Right kidney (tissue), 9 donors: ENCODE data around the gene PRAMEF5.
"Not testable (repeated sequence)": the region's sequence is repeated elsewhere in the genome, so short reads cannot be mapped to it uniquely, and the experiment has no call there.

Experiments
- DNase-seq: peaks from one replicate; pipeline ENCODE4 v3.0.0-alpha.2; 2016
- long read RNA-seq, 8 donors: transcript quantifications; one replicate each; lab custom pipeline, GENCODE V29; 2026

The PRAMEF5 gene
- long read RNA-seq, donor 1 = 0 reads
- long read RNA-seq, donor 2 = 0 reads
- long read RNA-seq, donor 3 = 0 reads
- long read RNA-seq, donor 4 = 0 reads
- long read RNA-seq, donor 5 = 0 reads
- long read RNA-seq, donor 6 = 0 reads
- long read RNA-seq, donor 7 = 0 reads
- long read RNA-seq, donor 8 = 0 reads

DNA sequence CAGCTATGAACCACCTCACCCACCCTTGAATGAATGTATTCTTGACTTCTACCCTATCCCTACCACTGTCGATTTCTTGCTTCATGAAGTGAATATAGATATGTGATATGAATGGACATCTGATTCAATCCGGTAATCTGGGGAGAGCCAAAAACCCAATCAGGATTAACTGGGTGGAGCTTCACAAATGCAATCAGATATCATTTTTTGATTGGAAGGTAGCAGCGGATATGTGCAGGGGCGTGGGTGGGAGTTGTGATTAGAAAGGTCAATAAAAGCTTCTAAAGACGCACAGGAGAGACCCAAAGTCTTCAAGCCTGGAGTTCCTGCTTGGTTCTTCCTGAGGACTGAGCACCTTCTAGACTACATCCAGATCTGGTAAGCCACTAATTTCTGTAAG, at the start of gene PRAMEF5:
Gene PRAMEF5, plus strand, starts transcription at position 301 of the 400 bp plus-strand sequence. CDS start 5,071 bp downstream, outside the sequence.
- not testable (repeated sequence) for DNase-seq

- not testable (repeated sequence) for DNase-seq
These were observed 45.3 kb upstream of the PRAMEF5 start for GRCh38 chr1:13208712-13209111.

GRCh38 chr1:13216619-13217018, 37.4 kb upstream of the PRAMEF5 start:
- DNase-seq = not testable (repeated sequence)

- DNase-seq = not testable (repeated sequence)
These were observed 34.8 kb upstream of the PRAMEF5 start for GRCh38 chr1:13219203-13219602.

DNA sequence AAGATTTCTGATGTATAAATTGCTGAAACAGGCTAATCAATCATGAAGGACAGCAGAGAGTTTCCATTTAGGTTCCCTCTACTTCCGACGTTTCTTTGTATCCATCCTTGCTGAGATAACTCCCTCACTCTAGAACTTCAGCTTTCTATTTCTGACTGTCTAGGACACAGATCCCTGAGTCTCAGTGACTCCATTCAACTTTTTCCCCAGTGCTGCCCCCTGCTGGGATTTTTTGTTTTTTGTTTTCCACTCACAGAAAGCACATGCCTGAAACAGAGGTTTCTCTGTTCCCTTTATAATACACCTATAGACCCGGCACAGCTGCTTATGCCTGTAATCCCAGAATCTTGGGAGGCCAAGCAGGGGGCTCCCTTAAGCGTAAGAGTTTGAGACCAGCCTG, 31.2 kb upstream of the PRAMEF5 start:
- not testable (repeated sequence) for DNase-seq

DNA sequence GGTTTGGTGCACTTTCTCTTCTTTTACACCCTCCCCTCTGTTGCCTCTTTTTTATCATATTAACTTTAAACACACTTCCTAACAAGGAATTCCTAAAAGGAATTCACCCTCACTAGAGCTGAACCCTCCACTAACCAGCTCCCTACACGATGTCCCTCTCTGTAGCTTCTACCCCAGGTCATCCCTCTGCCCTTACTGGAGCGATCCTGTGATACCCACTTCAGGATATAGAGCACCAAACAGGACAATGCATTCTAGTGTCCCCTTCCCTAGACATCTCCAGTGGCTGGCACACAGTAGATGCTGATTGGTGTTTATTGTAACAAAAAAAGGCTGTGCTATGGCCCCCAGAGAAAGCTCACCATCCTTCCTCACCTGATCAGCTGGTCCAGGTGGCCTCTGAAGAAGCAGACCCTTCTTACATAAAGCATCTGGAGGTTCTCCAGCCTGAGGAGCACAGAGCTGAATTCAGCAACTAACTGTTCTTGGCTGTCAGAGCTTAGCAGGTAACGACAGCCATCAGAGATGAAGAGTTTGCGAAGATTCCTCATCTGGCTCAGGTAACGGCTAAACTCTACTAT, 29.4 kb upstream of the PRAMEF5 start:
- DNase-seq = no peak

GRCh38 chr1:13225675-13226204, 28.3 kb upstream of the PRAMEF5 start, which contains the start of gene PRAMEF18:
Gene PRAMEF18 (minus strand): TSS chr1:13226154. CDS start chr1:13226106, 48 bp downstream.
- not testable (repeated sequence) for DNase-seq

DNA sequence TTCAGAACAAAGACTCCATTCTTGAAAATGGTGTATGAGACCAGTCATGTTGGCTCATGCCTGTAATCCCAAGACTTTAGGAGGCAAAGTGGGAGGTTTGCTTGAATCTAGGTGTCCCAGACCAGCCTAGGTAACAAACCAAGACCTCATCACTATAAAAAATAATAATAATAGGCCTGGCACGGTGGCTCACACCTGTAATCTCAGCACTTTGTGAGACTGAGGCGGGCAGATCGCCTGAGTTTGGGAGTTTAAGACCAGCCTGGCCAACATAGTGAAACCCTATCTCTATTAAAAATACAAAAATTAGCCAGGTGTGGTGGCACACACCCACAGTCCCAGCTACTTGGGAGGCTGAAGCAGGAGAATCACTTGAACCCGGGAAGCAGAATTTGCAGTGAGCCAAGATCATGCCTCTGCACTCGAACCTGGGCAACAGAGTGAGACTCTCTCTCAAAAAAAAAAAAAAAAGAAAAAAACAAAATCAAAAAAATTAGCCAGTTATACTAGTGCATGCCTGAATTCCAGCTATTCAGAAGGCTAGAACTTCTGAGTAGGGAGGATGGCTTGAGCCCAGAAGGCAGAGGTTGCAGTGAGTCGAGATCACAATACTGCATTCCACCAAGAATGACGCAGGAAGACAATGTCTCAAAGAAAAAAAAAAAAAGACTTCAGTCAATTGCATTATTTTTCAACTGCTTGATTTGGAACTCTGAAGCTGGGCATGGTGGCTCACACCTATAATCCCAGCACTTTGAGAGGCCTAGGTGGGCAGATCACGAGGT, 26.5 kb upstream of the PRAMEF5 start:
- not testable (repeated sequence) for DNase-seq

GRCh38 chr1:13228343-13228781, 25.6 kb upstream of the PRAMEF5 start:
- no peak for DNase-seq

GRCh38 chr1:13230096-13230495, 23.9 kb upstream of the PRAMEF5 start:
- DNase-seq = not testable (repeated sequence)

GRCh38 chr1:13230601-13231000, 23.4 kb upstream of the PRAMEF5 start:
- not testable (repeated sequence) for DNase-seq

- DNase-seq = not testable (repeated sequence)
These were observed 22.8 kb upstream of the PRAMEF5 start for GRCh38 chr1:13231061-13231750.

GRCh38 chr1:13232056-13232455, 21.9 kb upstream of the PRAMEF5 start:
- not testable (repeated sequence) for DNase-seq

GRCh38 chr1:13234057-13234456, 19.9 kb upstream of the PRAMEF5 start:
- not testable (repeated sequence) for DNase-seq

- DNase-seq = not testable (repeated sequence)
These were observed 16.4 kb upstream of the PRAMEF5 start for GRCh38 chr1:13237572-13237971.

GRCh38 chr1:13239633-13240032, 14.4 kb upstream of the PRAMEF5 start:
- DNase-seq = not testable (repeated sequence)

DNA sequence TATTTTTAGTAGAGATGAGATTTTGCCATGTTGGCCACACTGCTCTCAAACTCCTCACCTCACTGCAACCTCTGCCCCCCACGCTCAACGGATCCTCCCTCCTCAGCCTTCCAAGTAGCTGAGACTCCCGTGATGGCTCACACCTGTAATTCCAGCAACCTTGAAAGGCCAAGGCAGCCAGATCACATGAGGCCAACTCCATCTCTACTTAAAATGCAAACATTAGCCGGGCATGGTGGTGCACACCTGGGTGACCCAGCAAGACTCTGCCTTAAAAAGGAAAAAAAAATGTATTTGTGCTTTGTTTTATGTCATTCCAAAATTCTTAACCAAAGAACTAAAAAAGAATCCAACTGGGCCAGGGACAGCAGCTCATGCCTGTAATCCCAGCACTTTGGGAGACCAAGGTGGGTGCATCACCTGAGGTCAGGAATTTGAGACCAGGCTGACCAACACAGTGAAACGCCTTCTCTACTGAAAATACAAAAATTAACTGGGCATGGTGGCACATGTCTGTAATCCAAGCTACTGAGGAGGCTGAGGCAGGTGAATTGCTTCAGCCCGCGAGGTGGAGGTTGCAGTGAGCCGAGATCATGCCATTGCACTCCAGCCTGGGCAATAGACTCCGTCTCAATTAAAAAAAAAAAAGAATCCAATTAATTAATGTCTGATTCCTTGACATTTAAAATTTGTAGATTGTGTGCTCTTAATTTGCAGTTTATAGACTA, 10.3 kb upstream of the PRAMEF5 start:
- DNase-seq = not testable (repeated sequence)

DNA sequence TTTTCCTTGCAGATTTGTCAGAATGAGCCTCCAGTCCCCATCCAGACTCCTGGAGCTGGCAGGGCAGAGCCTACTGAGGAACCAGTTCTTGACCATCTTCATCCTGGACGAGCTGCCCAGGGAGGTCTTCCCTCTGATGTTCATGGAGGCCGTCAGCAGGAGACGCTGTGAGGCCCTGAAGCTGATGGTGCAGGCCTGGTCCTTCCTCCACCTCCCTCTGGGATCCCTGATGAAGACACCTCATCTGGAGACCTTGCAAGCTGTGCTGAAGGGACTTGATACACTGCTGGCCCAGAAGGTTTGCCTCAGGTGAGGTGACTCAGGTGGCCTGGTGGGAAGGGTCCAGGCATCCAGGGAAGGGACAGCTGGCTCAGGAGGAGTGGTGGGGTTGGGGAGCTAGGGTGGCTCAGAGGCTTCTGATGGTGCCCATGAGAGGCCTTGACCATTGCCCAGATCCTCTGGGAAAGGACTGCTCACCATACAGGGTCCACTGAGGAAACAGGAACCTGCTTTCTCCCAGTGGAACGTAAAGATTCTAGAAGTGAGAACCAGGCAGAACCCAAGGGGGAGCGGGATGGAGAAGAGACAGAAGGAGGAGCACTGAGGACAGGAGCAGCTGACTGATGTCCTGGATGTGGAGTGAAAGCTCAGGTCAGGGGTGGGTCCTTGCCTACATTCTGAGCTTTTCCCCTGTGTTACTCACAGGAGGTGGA, 8.0 kb upstream of the PRAMEF5 start:
- not testable (repeated sequence) for DNase-seq

DNA sequence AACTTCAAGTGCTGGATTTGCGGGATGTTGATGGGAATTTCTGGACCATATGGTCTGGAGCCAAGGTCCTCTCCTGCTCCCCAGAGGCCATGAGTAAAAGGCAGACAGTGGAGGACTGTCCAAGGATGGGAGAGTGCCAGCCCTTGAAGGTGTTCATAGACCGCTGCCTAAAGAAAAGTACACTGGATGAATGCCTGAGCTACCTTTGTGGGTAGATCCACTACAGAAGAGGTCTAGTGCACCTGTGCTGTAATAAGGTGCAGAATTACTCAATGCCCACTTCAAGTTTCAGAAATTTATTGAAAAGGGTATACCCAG, 7.5 kb upstream of the PRAMEF5 start:
- not testable (repeated sequence) for DNase-seq

- not testable (repeated sequence) for DNase-seq
These were observed 6.9 kb upstream of the PRAMEF5 start for GRCh38 chr1:13247122-13247521.

DNA sequence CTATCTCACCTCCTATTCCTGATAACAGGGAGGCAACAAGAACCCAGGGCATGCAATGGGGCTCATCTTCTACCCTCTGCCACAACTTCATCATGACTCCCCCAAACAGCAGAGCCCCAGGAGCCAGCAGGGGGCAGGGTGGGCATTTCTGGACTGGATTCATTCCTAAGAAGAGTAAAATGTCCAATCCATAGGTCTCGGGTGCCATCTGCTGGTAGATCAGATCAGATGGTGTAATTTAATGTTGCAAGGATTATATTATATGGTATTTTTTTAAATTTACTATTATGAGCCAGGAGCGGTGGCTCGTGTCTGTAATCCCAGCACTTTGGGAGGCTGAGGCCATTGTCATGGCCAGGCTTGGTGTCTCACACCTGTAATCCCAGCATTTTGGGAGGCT, 11.1 kb downstream of the PRAMEF5 start:
- not testable (repeated sequence) for DNase-seq
